Esophagus (tissue), 2 donors: ENCODE measurements around the gene TMEM248. TPM values are rescaled to one million over a fixed set of nuclear protein-coding genes. Genes with fewer than 3 reads are reported as not detected.

ENCODE experiments used
- polyA plus RNA-seq, 2 donors: library from polyadenylated mRNA; stranded (reverse); fragments of 200-250 nt; gene quantifications; one replicate each; pipeline ENCODE4 v1.2.3, GENCODE V29; 2013
- donor health status: healthy with polysubstance abuse.
- donor health status: Bipolar disorder and iron deficiency.

TMEM248 gene
- polyA plus RNA-seq, 2 donors, result 18.3 to 23.5 TPM

Other genes with a start within 250 kb of the TMEM248 start
- gene RABGEF1, start 180.5 kb upstream of the TMEM248 start, polyA plus RNA-seq, result 10 to 100 TPM; 18.5 to 21.3 TPM
- 100 to 1,000 TPM in 1 of 2 donors, 10 to 100 TPM in 1; 76.2 to 114 TPM for gene SBDS, start 74.4 kb downstream of the TMEM248 start, polyA plus RNA-seq
- 1 to 10 TPM; 3.6 to 6.0 TPM for gene TYW1, start 75.6 kb downstream of the TMEM248 start, polyA plus RNA-seq